CD14-positive monocyte (primary cell): ENCODE measurements around the gene AP1S3. TPM values are rescaled to one million over a fixed set of nuclear protein-coding genes. Genes with fewer than 3 reads are reported as not detected.
"Not testable (repeated sequence)": the region's sequence is repeated elsewhere in the genome, so short reads cannot be mapped to it uniquely, and the experiment has no call there.

ENCODE experiments used
- DNase-seq, 3 donors: peaks; one replicate each; pipeline ENCODE4 v3.0.0-alpha.2; 2011 to 2022
- H2AFZ ChIP-seq: 2 replicates; pipeline ENCODE4 v1.6.0; 2012; ENCODE audit warnings: mild to moderate bottlenecking, low read depth, low read length, inconsistent platforms; ENCODE audit not compliant: insufficient read depth, poor library complexity, severe bottlenecking
- H3K27ac ChIP-seq, 2 donors: 1 replicate in 1 of 2; 2 replicates in 1 of 2; pipeline ENCODE4 v1.5.1; 2012 to 2013; ENCODE audit warnings: low read length in 2 of 2, control low read depth in 1 of 2, inconsistent platforms in 1 of 2, low read depth in 1 of 2, mild to moderate bottlenecking in 1 of 2
- H3K27me3 ChIP-seq, 2 donors: one replicate each; pipeline versions ENCODE4 v1.6.0 to v1.6.1; 2011 to 2013; ENCODE audit warnings: low read length in 2 of 2; ENCODE audit not compliant: control insufficient read depth in 2 of 2, insufficient read depth in 2 of 2
- H3K36me3 ChIP-seq, 2 donors: replicated peaks in 1 of 2; 1 replicate in 1 of 2; 2 replicates in 1 of 2; pipeline versions ENCODE4 v1.5.1 to v1.6.1; 2012 to 2013; ENCODE audit warnings: low read length in 2 of 2, control low read depth in 1 of 2, inconsistent platforms in 1 of 2, mild to moderate bottlenecking in 1 of 2; ENCODE audit not compliant: insufficient read depth in 2 of 2, control insufficient read depth in 1 of 2
- H3K4me1 ChIP-seq, 2 donors: 1 replicate in 1 of 2; 2 replicates in 1 of 2; pipeline versions ENCODE4 v1.5.1 to v1.6.1; 2012 to 2013; ENCODE audit warnings: low read length in 2 of 2, control low read depth in 1 of 2, inconsistent platforms in 1 of 2, mild to moderate bottlenecking in 1 of 2, moderate library complexity in 1 of 2; ENCODE audit not compliant: insufficient read depth in 2 of 2, control insufficient read depth in 1 of 2
- H3K4me2 ChIP-seq: replicated peaks from 2 replicates; pipeline ENCODE3; 2012; ENCODE audit warnings: low read length, moderate library complexity, mild to moderate bottlenecking; ENCODE audit not compliant: poor library complexity, severe bottlenecking; ENCODE audit errors: extremely low read depth
- H3K4me3 ChIP-seq, 3 experiments: fragments of 200-600 bp in 1 of 3; sonication (generic) in 1 of 3; replicated peaks in 1 of 3; 1 replicate in 2 of 3; 2 replicates in 1 of 3; pipeline ENCODE4 v1.5.1; 2011 to 2013; ENCODE audit warnings: low read length in 3 of 3, mild to moderate bottlenecking in 3 of 3, control low read depth in 2 of 3, low read depth in 2 of 3, inconsistent platforms in 1 of 3, moderate library complexity in 1 of 3
- H3K79me2 ChIP-seq: 2 replicates; pipeline ENCODE4 v1.6.0; 2012; ENCODE audit warnings: mild to moderate bottlenecking, control low read depth, inconsistent platforms, low read length, moderate library complexity; ENCODE audit not compliant: insufficient read depth
- H3K9ac ChIP-seq: 2 replicates; pipeline ENCODE4 v1.6.0; 2017; ENCODE audit warnings: low read length, mild to moderate bottlenecking; ENCODE audit not compliant: insufficient read depth, poor library complexity, severe bottlenecking
- H3K9me3 ChIP-seq, 2 donors: replicated peaks in 1 of 2; 1 replicate in 1 of 2; 2 replicates in 1 of 2; pipeline versions ENCODE4 v1.5.1 to v1.6.1; 2012 to 2013; ENCODE audit warnings: low read length in 2 of 2, control low read depth in 1 of 2; ENCODE audit not compliant: control insufficient read depth in 1 of 2, insufficient read depth in 1 of 2
- H4K20me1 ChIP-seq: 2 replicates; pipeline ENCODE4 v1.6.0; 2012; ENCODE audit warnings: mild to moderate bottlenecking, low read length, control low read depth, moderate library complexity; ENCODE audit not compliant: insufficient read depth
- H3K27ac Mint-ChIP-seq, 7 donors: one replicate each; pipeline ENCODE4 v1.8.0; 2020; ENCODE audit warnings: mild to moderate bottlenecking in 7 of 7, mixed read lengths in 7 of 7, moderate library complexity in 6 of 7, inconsistent platforms in 2 of 7
- H3K27me3 Mint-ChIP-seq, 3 donors: one replicate each; pipeline ENCODE4 v1.8.0; 2021 to 2022; ENCODE audit warnings: low read depth in 3 of 3, mild to moderate bottlenecking in 3 of 3, mixed read lengths in 3 of 3, moderate library complexity in 3 of 3, inconsistent platforms in 1 of 3
- H3K36me3 Mint-ChIP-seq, 2 donors: one replicate each; pipeline ENCODE4 v1.8.0; 2020; ENCODE audit warnings: mixed read lengths in 2 of 2, inconsistent platforms in 1 of 2, mild to moderate bottlenecking in 1 of 2
- H3K4me1 Mint-ChIP-seq: one replicate; pipeline ENCODE4 v1.8.0; 2020; ENCODE audit warnings: mild to moderate bottlenecking, mixed read lengths
- H3K4me3 Mint-ChIP-seq, 2 donors: one replicate each; pipeline ENCODE4 v1.8.0; 2020; ENCODE audit warnings: mild to moderate bottlenecking in 2 of 2, mixed read lengths in 2 of 2, moderate library complexity in 1 of 2
- H3K9me3 Mint-ChIP-seq, 7 donors: one replicate each; pipeline ENCODE4 v1.8.0; 2020 to 2022; ENCODE audit warnings: mixed read lengths in 7 of 7, mild to moderate bottlenecking in 6 of 7, moderate library complexity in 6 of 7, inconsistent platforms in 2 of 7
- CTCF ChIP-seq: fragments of 200-600 bp; IDR thresholded peaks from one replicate; pipeline ENCODE4 v1.8.0; 2022; ENCODE audit warnings: antibody characterized with exemption, mild to moderate bottlenecking
- WGBS: methylation state at CpG from one replicate; pipeline ENCODE4 v1.1.5; 2013; ENCODE audit warnings: missing lambda C conversion rate; ENCODE audit not compliant: insufficient coverage; 5-methylcytosine and 5-hydroxymethylcytosine counted together
- intact Hi-C, 2 donors: fragments of 100-400 bp; cut with micrococcal nuclease; formaldehyde crosslinking; loops; one replicate each; pipeline versions ENCODE4 v1.15.0 to v1.15.1; 2023
- polyA plus RNA-seq, 3 donors: library from polyadenylated mRNA; depleted of rRNA in 1 of 3; unstranded in 2 of 3; stranded (reverse) in 1 of 3; fragments of 300-500 nt in 2 of 3; fragments of >200 nt in 1 of 3; fragmentation: Illumina TruSeq in 2 of 3; gene quantifications; 1 replicate in 2 of 3; 2 replicates in 1 of 3; pipeline ENCODE4 v1.2.3, GENCODE V29; 2012 to 2021

The AP1S3 gene
- polyA plus RNA-seq, 3 donors = 0.80 to 1.3 (median 0.81) TPM

- H3K4me3 ChIP-seq = no peak overlapping the region
- TF ChIP-seq CTCF = no peak
- no peaks in the 10 kb centered on the region for H4K20me1 ChIP-seq
- H3K36me3 ChIP-seq = no peaks in the 10 kb centered on the region
- no peaks in the 10 kb centered on the region for H3K27me3 Mint-ChIP-seq
- peaks cover 0 to 5% of the 10 kb centered on the region in 2 donors for H3K4me1 ChIP-seq
- peaks cover 14% of the 10 kb centered on the region for H3K4me1 Mint-ChIP-seq
- no peak overlapping the region for H3K27ac ChIP-seq
- DNase-seq = no peak
- H3K9ac ChIP-seq = no peak overlapping the region
- peaks cover 6 to 9% of the 10 kb centered on the region in 2 donors for H3K36me3 Mint-ChIP-seq
- H3K27me3 ChIP-seq = no peaks in the 10 kb centered on the region
- no peak overlapping the region for H3K4me3 Mint-ChIP-seq
- H3K9me3 ChIP-seq = no peaks in the 10 kb centered on the region
- intact Hi-C loops = no loop called here
- H2AFZ ChIP-seq = no peak overlapping the region
- no peaks in the 10 kb centered on the region for H3K79me2 ChIP-seq
- peaks cover 0 to 5% (median 2%) of the 10 kb centered on the region in 7 donors for H3K9me3 Mint-ChIP-seq
- H3K27ac Mint-ChIP-seq = no peak overlapping the region
- no peak overlapping the region for H3K4me2 ChIP-seq
Measured at GRCh38 chr2:223788826-223789225, 48.6 kb downstream of the AP1S3 start.

DNA sequence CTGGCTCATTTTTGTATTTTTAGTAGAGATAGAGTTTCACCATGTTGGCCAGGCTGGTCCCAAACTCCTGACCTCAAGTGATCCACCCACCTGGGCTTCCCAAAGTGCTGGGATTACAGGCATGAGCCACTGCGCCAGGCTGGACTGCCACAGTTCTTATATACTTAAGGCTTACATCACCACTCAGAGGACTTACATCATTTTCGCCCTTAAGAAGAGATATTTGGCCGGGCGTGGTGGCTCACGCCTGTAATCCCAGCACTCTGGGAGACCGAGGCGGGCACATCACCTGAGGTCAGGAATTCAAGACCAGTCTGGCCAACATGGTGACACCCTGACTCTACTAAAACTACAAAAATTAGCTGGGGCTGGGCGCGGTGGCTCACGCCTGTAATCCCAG lies 49.3 kb downstream of the AP1S3 start:
- H3K9me3 ChIP-seq, H3K4me1 ChIP-seq, H3K4me2 ChIP-seq, intact Hi-C loops, H3K4me3 ChIP-seq, H3K27ac Mint-ChIP-seq, H3K4me3 Mint-ChIP-seq, H2AFZ ChIP-seq, H3K9ac ChIP-seq, H3K36me3 Mint-ChIP-seq, H3K36me3 ChIP-seq, DNase-seq, H4K20me1 ChIP-seq, H3K27ac ChIP-seq, H3K27me3 Mint-ChIP-seq, H3K79me2 ChIP-seq, H3K9me3 Mint-ChIP-seq, H3K27me3 ChIP-seq: not testable (repeated sequence)
- H3K4me1 Mint-ChIP-seq = peaks cover 14% of the 10 kb centered on the region
- WGBS = 91% methylated on average over 7 of the region's 10 CpGs
